WTC11 (cell line): ENCODE results near the gene ORM1. TPM values are rescaled to one million over a fixed set of nuclear protein-coding genes. Genes with fewer than 3 reads are reported as not detected.

Experiments
- ATAC-seq: fragments of 200-7000 bp; cut with Tn5 transposase; 2 replicates; pipeline ENCODE4 v1.10.0; 2021; ENCODE audit warnings: mild to moderate bottlenecking, moderate library complexity
- CTCF ChIA-PET: fragments of 300-600 bp; sonication (Branson Sonifier 250); formaldehyde crosslinking; loops from one replicate; lab custom pipeline; 2021; ENCODE audit warnings: antibody characterized with exemption; lab: Charles Lee
- POLR2A ChIA-PET: fragments of 350-600 bp; sonication (Branson Sonifier 250); formaldehyde crosslinking; loops from one replicate; lab custom pipeline; 2021; ENCODE audit warnings: antibody characterized with exemption; lab: Charles Lee
- DNase-seq: peaks from one replicate; pipeline ENCODE4 v3.0.0; 2021; ENCODE audit warnings: low spot score
- H3K27ac Mint-ChIP-seq: 2 replicates; pipeline ENCODE4 v1.8.0; 2021; ENCODE audit warnings: mixed read lengths
- H3K27me3 Mint-ChIP-seq: 2 replicates; pipeline ENCODE4 v1.8.0; 2021; ENCODE audit warnings: low read depth, mild to moderate bottlenecking, moderate library complexity, mixed read lengths
- H3K36me3 Mint-ChIP-seq: 2 replicates; pipeline ENCODE4 v1.8.0; 2021; ENCODE audit warnings: mixed read lengths
- H3K4me1 Mint-ChIP-seq: 2 replicates; pipeline ENCODE4 v1.8.0; 2022; ENCODE audit warnings: mixed read lengths
- H3K4me3 Mint-ChIP-seq: 2 replicates; pipeline ENCODE4 v1.8.0; 2021; ENCODE audit warnings: mild to moderate bottlenecking, moderate library complexity, mixed read lengths
- H3K9me3 Mint-ChIP-seq: 2 replicates; pipeline ENCODE4 v1.8.0; 2021; ENCODE audit warnings: mixed read lengths
- AR ChIP-seq: fragments of 250-450 bp; sonication (Bioruptor Pico); IDR thresholded peaks from 2 replicates; pipeline ENCODE4 v1.9.0; 2021; ENCODE audit warnings: mild to moderate bottlenecking
- ATF2 ChIP-seq: sonication (generic); formaldehyde crosslinking; IDR thresholded peaks from 2 replicates; pipeline ENCODE4 v1.8.1; 2022; ENCODE audit warnings: low read depth, missing genetic modification reagents, borderline replicate concordance
- CREM ChIP-seq: sonication (generic); formaldehyde crosslinking; IDR thresholded peaks from 2 replicates; pipeline ENCODE4 v1.8.1; 2022; ENCODE audit warnings: mild to moderate bottlenecking, missing genetic modification reagents, moderate library complexity
- ELF4 ChIP-seq: sonication (generic); formaldehyde crosslinking; IDR thresholded peaks from 2 replicates; pipeline ENCODE4 v1.8.1; 2022; ENCODE audit warnings: low read depth, mild to moderate bottlenecking, moderate library complexity, missing genetic modification reagents
- ETV6 ChIP-seq: sonication (generic); formaldehyde crosslinking; IDR thresholded peaks from 2 replicates; pipeline ENCODE4 v1.8.1; 2022; ENCODE audit warnings: mild to moderate bottlenecking, missing genetic modification reagents
- FOXJ3 ChIP-seq: sonication (generic); formaldehyde crosslinking; IDR thresholded peaks from 2 replicates; pipeline ENCODE4 v1.9.0; 2021; ENCODE audit warnings: missing genetic modification reagents, mild to moderate bottlenecking, borderline replicate concordance
- FOXK1 ChIP-seq: sonication (generic); formaldehyde crosslinking; IDR thresholded peaks from 2 replicates; pipeline ENCODE4 v1.8.0; 2022; ENCODE audit warnings: mild to moderate bottlenecking, moderate library complexity, missing genetic modification reagents
- GTF2I ChIP-seq: fragments of 250-450 bp; sonication (Bioruptor Pico); conservative IDR thresholded peaks from 2 replicates; pipeline ENCODE4 v1.4.0; 2021; ENCODE audit warnings: mild to moderate bottlenecking
- IRF1 ChIP-seq: sonication (generic); formaldehyde crosslinking; IDR thresholded peaks from 2 replicates; pipeline ENCODE4 v1.8.0; 2023; ENCODE audit warnings: missing genetic modification reagents
- NFATC4 ChIP-seq: fragments of 250-450 bp; sonication (Bioruptor Pico); IDR thresholded peaks from 2 replicates; pipeline ENCODE4 v1.9.0; 2021; ENCODE audit warnings: mild to moderate bottlenecking
- SOX15 ChIP-seq: fragments of 250-450 bp; sonication (Bioruptor Pico); IDR thresholded peaks from 2 replicates; pipeline ENCODE4 v1.9.0; 2021; ENCODE audit warnings: mild to moderate bottlenecking
- TP53 ChIP-seq: sonication (generic); formaldehyde crosslinking; IDR thresholded peaks from 2 replicates; pipeline ENCODE4 v1.8.1; 2023; ENCODE audit warnings: mild to moderate bottlenecking, missing genetic modification reagents
- ZNF512 ChIP-seq: sonication (generic); formaldehyde crosslinking; IDR thresholded peaks from 2 replicates; pipeline ENCODE4 v1.8.1; 2022; ENCODE audit warnings: missing genetic modification reagents, borderline replicate concordance
- total RNA-seq: library from RNA; stranded (reverse); gene quantifications from 3 replicates; pipeline ENCODE4 v1.2.3, GENCODE V29; 2021

Gene ORM1
- total RNA-seq, 1 experiment from 2014 or later, result 3.9 TPM

- no peak overlapping the region for H3K27ac Mint-ChIP-seq
- POLR2A ChIA-PET, result no interaction called here
- ATAC-seq, result no peak
- TF ChIP-seq TP53 (CRISPR knock-in tag), result no peak
- TF ChIP-seq, all 79 proteins: peak for 0
- Mint-ChIP-seq H3K9me3 (no peaks in the 10 kb centered on the region), H3K4me1 (0 out of 2 replicates have a peak, but pooled peaks cover 3% of the 10 kb centered on the region), H3K36me3 (peaks cover 11% of the 10 kb centered on the region), H3K27me3 (no peaks in the 10 kb centered on the region), H3K4me3 (no peak overlapping the region)
- CTCF ChIA-PET, result no interaction called here
- DNase-seq, result no peak
Measured at GRCh38 chr9:114307899-114308267, 15.0 kb upstream of the ORM1 start.

GRCh38 chr9:114308361-114308950 is 14.4 kb upstream of the ORM1 start:
- H3K4me3 Mint-ChIP-seq, result no peak overlapping the region
- no peaks in the 10 kb centered on the region for H3K27me3 Mint-ChIP-seq
- CTCF ChIA-PET, result interaction anchor here (1.0 to 1.5 kb wide), 2 partner anchors 154 to 213 kb away, joined by 3 to 4 read pairs; no protein-coding TSS in a partner anchor

More at GRCh38 chr9:114308361-114308950, 14.4 kb upstream of the ORM1 start:
- H3K4me1 Mint-ChIP-seq, result 0 out of 2 replicates have a peak, but pooled peaks cover 3% of the 10 kb centered on the region
- DNase-seq (no peak), ATAC-seq (no peak)
- H3K36me3 Mint-ChIP-seq, result peaks cover 11% of the 10 kb centered on the region
- TF ChIP-seq GTF2I (CRISPR knock-in tag) (no peak), AR (CRISPR knock-in tag) (no peak), ELF4 (CRISPR knock-in tag) (no peak), SOX15 (CRISPR knock-in tag) (no peak), ATF2 (no peak), ZNF512 (CRISPR knock-in tag) (no peak), FOXJ3 (CRISPR knock-in tag) (no peak), ETV6 (CRISPR knock-in tag) (no peak), IRF1 (CRISPR knock-in tag) (no peak), NFATC4 (CRISPR knock-in tag) (no peak), FOXK1 (CRISPR knock-in tag) (no peak), CREM (CRISPR knock-in tag) (no peak)
- no peaks in the 10 kb centered on the region for H3K9me3 Mint-ChIP-seq
- POLR2A ChIA-PET, result no interaction called here
- no peak overlapping the region for H3K27ac Mint-ChIP-seq
